Ascending aorta (tissue), 2 donors: ENCODE measurements around the gene SLC30A4. TPM values are rescaled to one million over a fixed set of nuclear protein-coding genes. Genes with fewer than 3 reads are reported as not detected.
A peak's percentile ranks its signal among the peaks of the same experiment; 100 is the strongest.

Source experiments
- DNase-seq, 2 donors: peaks; one replicate each; pipeline ENCODE4 v3.0.0-alpha.2; 2019; ENCODE audit warnings: low spot score in 2 of 2
- H3K27ac ChIP-seq, 2 donors: fragments of 200-600 bp; sonication (generic); one replicate each; pipeline ENCODE4 v1.5.1; 2016 to 2017; ENCODE audit warnings: mild to moderate bottlenecking in 1 of 2
- H3K27me3 ChIP-seq: fragments of 200-600 bp; sonication (generic); one replicate; pipeline ENCODE4 v1.5.1; 2017
- H3K36me3 ChIP-seq, 2 donors: fragments of 200-600 bp; sonication (generic); one replicate each; pipeline ENCODE4 v1.5.1; 2016
- H3K4me1 ChIP-seq, 2 donors: fragments of 200-600 bp; sonication (generic); one replicate each; pipeline ENCODE4 v1.5.1; 2016 to 2017; ENCODE audit warnings: mild to moderate bottlenecking in 1 of 2
- H3K4me3 ChIP-seq, 2 donors: fragments of 200-600 bp; sonication (generic); one replicate each; pipeline ENCODE4 v1.5.1; 2016 to 2017; ENCODE audit warnings: mild to moderate bottlenecking in 1 of 2
- H3K9me3 ChIP-seq, 2 donors: fragments of 200-600 bp; sonication (generic); one replicate each; pipeline ENCODE4 v1.5.1; 2016
- CTCF ChIP-seq, 3 experiments: fragments of 200-600 bp in 2 of 3; fragments of 450-650 bp in 1 of 3; sonication (generic) in 2 of 3; IDR thresholded peaks; one replicate each; pipeline ENCODE4 v1.5.1; 2016 to 2019; ENCODE audit warnings: antibody characterized with exemption in 3 of 3, mild to moderate bottlenecking in 1 of 3, moderate library complexity in 1 of 3
- intact Hi-C: fragments of 100-400 bp; cut with DNase I; formaldehyde crosslinking; loops from one replicate; pipeline ENCODE4 v1.15.1; 2023
- total RNA-seq: library from RNA; depleted of rRNA; stranded (reverse); fragments of >200 nt; gene quantifications from one replicate; pipeline ENCODE4 v1.1.0, GENCODE V29; 2016

The SLC30A4 gene
- total RNA-seq, 1 donor from 2014 or later = 3.4 TPM

GRCh38 chr15:45469441-45469840, 53.1 kb downstream of the SLC30A4 start:
- H3K27me3 ChIP-seq = no peaks in the 10 kb centered on the region
- no peak overlapping the region for H3K4me3 ChIP-seq
- no peak overlapping the region for H3K27ac ChIP-seq
- H3K4me1 ChIP-seq = no peaks in the 10 kb centered on the region
- H3K9me3 ChIP-seq = no peaks in the 10 kb centered on the region
- no peaks in the 10 kb centered on the region for H3K36me3 ChIP-seq
- no peak for DNase-seq
- intact Hi-C loops = no loop called here
- TF ChIP-seq CTCF (IDR thresholded peaks at IDR 0.05) = no peak

- no peak for DNase-seq
- H3K27ac ChIP-seq = no peak overlapping the region
- H3K27me3 ChIP-seq = no peaks in the 10 kb centered on the region
- H3K9me3 ChIP-seq = no peaks in the 10 kb centered on the region
- no peaks in the 10 kb centered on the region for H3K36me3 ChIP-seq
- no peaks in the 10 kb centered on the region for H3K4me1 ChIP-seq
- no peak for TF ChIP-seq CTCF (IDR thresholded peaks at IDR 0.05)
- intact Hi-C loops = no loop called here
- no peak overlapping the region for H3K4me3 ChIP-seq
Measured at GRCh38 chr15:45469027-45469426, 53.5 kb downstream of the SLC30A4 start.

GRCh38 chr15:45468294-45468693, 54.3 kb downstream of the SLC30A4 start:
- H3K4me1 ChIP-seq = no peaks in the 10 kb centered on the region
- intact Hi-C loops = no loop called here
- DNase-seq = no peak
- no peak for TF ChIP-seq CTCF (IDR thresholded peaks at IDR 0.05)
- no peaks in the 10 kb centered on the region for H3K27me3 ChIP-seq
- H3K9me3 ChIP-seq = no peaks in the 10 kb centered on the region
- H3K36me3 ChIP-seq = no peaks in the 10 kb centered on the region
- H3K4me3 ChIP-seq = no peak overlapping the region
- H3K27ac ChIP-seq = no peak overlapping the region

GRCh38 chr15:45458746-45459403, 63.7 kb downstream of the SLC30A4 start:
- Histone ChIP-seq H3K36me3 (no peaks in the 10 kb centered on the region), H3K4me1 (peaks cover 0 to 3% of the 10 kb centered on the region in 2 donors), H3K9me3 (no peaks in the 10 kb centered on the region), H3K27ac (no peak overlapping the region), H3K27me3 (no peaks in the 10 kb centered on the region), H3K4me3 (peak overlapping the region; percentile 45 to 63)
- DNase-seq = peak in 1 of 2 donors; percentile 80
- intact Hi-C loops = loop anchor here (5.0 to 10.0 kb wide), 5 partner anchors 54 to 732 kb away; partner anchors contain the start of gene SHF
- peak; percentile 61 to 88 (median 82) for TF ChIP-seq CTCF (IDR thresholded peaks at IDR 0.05)

- no peaks in the 10 kb centered on the region for H3K36me3 ChIP-seq
- DNase-seq = peak in 1 of 2 donors; percentile 87
Measured at GRCh38 chr15:45457641-45458539, 64.7 kb downstream of the SLC30A4 start.

More at GRCh38 chr15:45457641-45458539, 64.7 kb downstream of the SLC30A4 start:
- no peaks in the 10 kb centered on the region for H3K9me3 ChIP-seq
- H3K4me1 ChIP-seq = peaks cover 0 to 3% of the 10 kb centered on the region in 2 donors
- no peaks in the 10 kb centered on the region for H3K27me3 ChIP-seq
- peak overlapping the region; percentile 45 to 63 for H3K4me3 ChIP-seq
- TF ChIP-seq CTCF (IDR thresholded peaks at IDR 0.05) = peak; percentile 63 to 66 (median 65)
- peak overlapping the region; percentile 47 to 70 for H3K27ac ChIP-seq
- intact Hi-C loops = loop anchor here (1.0 to 10.0 kb wide), 7 partner anchors 28 to 731 kb away; partner anchors contain the start of gene SHF
